Activated CD4-positive, CD25-positive, alpha-beta regulatory T cell treated with anti-CD3 and anti-CD28 coated beads, Interleukin-2, amount 50 U/mL, for 16 hours (primary cell): ENCODE results near the gene PNMA6E.
"Not testable (repeated sequence)": the region's sequence is repeated elsewhere in the genome, so short reads cannot be mapped to it uniquely, and the experiment has no call there.

ENCODE experiments used
- DNase-seq: peaks from one replicate; pipeline ENCODE4 v3.0.0-alpha.2; 2020; ENCODE audit warnings: low read depth, low spot score

PNMA6E gene

DNA sequence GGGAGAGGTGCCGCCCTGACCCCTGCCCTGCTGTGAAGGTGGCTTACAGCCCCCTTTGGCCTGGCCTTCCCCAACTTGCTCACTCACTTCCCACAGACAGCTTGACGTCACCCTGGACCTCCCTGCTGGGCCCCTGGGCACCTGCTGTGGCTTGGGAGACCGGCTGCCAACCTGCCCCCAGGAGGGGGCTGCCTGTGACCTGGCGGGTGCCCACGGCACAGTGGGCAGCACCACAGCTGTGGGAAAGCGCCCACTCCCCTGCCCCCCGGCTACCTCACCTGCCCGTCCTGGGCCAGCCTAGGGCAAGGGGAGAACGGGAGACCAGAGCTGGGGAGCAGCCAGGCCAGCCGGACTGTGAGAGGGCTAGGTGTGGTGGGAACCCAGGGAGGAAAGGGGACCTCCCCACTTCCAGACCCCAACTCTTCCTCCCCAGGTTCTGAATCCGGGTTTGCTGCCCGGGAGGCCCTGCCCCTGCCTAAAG lies 7.8 kb upstream of the PNMA6E start:
- DNase-seq, result no peak

DNA sequence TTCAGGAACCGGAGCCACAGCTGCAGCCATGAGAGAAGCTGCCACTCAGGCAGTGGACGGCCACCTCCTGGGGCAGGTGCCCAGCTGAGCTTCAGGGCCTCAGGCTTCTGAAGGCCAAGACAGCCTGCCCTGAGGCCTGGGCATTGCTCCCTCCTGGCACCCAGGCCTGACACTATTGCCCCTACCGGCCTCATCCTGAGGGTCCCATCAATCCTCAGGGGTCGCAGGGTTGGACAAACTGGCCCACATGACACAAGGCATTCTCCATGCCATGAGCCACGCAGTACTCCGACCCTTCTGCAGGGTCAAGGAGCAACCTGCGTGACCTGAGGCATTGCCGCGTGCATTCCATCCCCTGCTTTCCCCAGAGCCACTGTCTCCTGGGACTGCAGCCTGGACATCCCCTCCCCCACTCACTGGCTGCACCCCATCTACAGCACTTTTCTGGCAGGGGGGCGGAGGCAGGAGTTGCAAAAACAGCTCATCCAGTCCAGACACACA lies 7.1 kb upstream of the PNMA6E start:
- DNase-seq, result no peak

DNA sequence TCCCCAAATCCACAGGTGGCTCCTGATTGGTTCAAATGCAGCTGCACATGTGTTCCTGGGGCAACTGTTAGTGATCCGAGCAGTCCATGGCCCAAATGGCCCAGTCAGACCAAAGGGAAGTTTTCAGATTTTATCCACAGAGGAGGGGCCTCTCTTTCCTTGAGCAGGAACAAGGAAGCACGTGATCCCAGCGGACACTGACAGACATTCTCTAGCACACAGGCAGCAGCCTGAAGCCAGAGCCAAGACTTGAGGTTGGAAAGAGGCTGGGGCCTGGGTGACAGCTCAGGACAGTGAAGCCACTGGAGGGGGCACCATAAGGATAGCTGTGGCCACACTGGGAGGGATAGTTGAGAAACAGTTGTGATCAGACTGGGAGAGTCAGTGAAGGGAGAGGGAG lies 6.6 kb upstream of the PNMA6E start:
- no peak for DNase-seq

DNA sequence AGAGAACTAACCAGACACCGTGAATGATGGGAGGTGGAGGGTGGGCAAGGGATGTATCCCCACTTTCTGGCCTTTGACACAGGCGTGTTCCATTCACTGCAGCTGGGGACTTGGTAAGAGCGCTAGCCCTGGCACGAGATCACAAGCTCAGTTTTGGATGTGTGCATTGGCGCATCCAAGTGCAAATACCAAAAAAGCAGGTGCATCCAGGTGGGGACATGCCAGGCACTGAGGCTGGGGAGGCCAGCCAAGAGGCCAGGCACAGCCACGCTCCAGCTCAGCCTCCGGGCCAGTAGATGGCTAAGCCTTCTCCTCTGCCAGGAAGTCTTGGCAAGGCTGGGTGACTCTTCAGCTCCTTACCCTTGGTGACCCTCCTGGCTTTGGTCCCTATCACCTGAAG lies 5.8 kb upstream of the PNMA6E start:
- no peak for DNase-seq

DNA sequence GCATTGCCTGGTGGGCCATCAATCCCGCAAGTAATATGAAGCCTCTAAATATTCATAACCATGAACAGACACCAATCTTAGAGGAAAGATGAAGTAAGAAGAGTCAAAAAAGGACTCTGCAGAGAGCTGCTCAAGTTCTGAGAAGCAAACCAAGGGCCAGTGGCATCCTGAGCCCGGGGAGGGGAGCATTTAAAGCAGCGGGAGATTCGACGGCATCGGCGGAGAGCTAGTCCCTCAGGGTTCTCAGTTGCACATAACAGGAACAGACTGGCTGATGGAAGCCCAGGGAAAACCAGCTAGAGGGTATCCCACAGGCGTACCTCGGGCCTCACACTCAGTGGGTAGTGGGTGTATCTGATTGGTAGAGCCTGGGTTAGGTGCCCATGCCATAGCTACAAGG lies 4.9 kb upstream of the PNMA6E start:
- DNase-seq, result no peak

DNA sequence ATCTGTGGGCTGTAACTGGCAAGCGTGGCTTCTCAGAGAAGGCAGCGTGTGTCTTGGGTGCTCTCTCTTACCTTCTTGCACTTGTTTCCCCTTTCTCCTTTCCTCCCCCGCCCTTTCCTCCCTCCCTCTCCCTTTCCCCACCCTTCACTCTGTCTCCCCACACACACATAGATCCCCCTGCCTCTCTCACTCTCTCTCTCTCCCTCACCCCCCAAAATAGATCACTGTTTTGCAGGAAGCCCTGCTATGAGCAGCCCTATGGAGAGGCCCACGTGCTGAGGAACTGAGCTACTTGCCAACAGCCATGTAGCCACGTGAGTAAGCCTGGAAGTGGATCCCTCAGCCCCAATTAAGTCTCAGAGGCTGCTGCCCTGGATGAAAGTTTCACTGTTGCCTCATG lies 4.3 kb upstream of the PNMA6E start:
- DNase-seq, result no peak

DNA sequence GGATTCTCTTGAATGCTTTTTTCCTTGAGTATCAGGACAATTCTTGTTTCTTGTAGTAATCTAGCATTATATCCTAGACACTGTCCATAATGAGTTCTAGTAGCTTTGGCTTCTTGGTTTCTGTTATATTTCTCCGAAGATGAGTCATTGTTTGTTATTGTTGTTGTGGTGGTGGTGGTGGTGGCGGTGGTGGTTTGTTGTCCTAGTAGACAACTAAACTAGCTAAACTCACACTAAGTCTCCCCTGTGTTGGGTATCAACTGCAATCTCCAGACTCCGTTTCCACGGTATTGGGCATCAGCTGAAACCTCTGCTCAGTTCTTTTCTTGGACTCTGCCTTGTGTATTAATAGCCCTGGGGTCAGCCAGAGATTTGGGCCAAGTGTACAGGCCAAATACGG lies 3.2 kb upstream of the PNMA6E start:
- DNase-seq, result not testable (repeated sequence)

DNA sequence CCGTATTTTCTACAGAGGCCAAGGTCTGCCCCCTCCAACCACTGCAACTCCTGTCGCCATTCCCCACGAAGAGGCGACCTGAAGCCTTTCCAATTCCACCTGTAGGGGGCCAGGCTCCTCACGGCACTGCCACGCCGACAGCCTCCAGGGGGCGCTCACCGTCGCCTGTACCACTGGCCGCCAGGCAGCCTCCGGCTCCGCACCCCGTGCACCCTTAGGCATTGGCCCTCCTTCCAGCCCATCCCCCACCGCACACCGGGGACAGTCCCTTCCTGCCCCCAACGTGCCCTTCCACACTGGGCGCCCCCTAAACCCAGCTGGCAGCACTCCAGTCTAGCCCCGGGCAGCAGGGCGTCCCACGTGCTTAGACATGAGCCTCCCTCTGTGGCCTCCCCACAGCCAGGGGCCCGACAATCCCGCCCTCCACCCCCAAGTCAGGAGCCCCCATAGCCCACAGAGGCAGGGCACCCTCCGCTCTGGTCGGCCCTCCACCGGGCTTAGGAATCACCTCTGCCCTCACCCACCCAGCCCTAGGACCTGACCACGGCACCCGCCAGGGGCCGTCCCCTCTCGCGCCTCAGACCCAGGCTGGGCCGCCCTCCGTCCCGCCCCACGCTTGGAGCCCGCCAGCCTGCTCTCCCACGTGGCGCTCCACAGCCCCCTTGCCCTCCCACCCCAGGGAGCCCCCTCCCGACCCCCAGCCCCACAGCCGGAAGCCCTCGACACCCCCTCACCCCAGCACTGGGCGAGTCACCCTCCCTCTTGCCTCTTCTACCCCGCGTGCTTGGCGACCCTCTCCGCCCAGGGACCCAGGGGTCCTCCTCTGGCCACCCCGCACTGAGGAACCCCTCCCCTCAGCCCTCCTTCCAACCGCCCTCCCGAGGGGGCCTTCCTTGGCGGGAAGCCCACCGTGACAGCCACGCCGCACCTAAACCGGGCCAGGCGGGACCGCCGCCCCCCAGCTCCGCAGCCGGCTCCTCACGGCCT lies 711 bp downstream of the PNMA6E start:
- DNase-seq, result peak; percentile 9

DNA sequence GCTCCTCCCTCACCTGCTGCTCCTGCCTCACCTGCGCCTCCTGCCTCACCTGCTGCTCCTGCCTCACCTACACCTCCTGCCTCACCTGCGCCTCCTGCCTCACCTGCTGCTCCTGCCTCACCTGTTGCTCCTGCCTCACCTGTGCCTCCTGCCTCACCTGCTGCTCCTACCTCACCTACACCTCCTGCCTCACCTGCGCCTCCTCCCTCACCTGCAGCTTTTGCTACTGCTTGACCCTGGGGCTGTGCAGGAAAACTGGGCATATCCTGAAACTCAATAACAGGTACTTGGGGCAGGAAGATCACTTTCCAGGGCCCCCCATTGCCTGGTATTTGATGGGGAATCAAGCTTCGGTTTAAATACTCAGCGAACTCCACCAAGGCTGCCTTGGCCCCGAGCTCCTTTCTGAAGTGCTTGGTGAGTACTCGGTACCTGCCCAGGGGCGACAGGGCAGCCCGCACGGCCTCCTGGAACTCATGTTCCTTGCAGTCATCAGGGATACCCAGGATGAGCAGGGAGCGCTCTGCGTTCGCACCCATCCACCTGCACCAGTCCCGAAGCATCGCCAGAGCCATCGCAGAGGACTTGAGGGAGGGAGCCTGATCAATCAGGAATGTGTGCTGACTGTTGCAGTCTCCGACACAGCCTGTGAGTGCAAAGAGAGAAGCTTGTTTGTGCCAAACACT lies 2.7 kb downstream of the PNMA6E start:
- DNase-seq, result no peak

DNA sequence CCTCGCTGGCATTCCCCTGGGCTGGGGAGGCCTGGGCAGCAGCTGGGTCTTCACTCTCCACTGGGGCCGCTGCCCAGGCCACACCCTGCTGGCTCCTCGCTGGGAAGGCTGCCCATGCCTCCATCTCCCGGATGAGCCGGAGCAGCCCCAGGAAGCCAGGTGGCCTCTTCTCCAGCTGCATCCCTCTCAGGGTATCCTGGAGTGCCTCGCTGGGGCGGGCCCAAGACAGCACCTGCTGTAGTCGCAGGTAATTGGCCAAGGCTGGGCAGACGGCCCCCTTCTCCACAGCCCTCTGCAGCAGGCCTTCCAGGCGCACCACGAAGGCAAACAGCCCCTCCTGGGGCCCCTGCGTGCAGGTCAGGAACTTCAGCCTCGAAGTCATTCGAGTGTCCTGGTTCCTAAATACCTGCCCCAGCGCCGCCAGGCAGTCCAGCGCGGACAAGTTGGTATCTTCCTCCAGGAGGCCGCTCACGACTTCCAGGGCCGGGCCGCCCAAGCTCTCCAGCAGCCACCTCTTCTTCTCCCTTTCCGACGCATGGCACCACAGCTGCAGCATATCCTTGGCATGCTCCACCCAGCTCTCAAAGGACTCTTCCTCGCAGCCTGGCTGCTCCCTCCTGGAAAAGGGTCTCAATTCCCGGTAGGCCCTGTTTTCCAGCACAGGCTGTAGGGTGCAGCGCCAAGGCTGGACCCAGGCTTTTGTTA lies 3.7 kb downstream of the PNMA6E start:
- DNase-seq, result no peak

DNA sequence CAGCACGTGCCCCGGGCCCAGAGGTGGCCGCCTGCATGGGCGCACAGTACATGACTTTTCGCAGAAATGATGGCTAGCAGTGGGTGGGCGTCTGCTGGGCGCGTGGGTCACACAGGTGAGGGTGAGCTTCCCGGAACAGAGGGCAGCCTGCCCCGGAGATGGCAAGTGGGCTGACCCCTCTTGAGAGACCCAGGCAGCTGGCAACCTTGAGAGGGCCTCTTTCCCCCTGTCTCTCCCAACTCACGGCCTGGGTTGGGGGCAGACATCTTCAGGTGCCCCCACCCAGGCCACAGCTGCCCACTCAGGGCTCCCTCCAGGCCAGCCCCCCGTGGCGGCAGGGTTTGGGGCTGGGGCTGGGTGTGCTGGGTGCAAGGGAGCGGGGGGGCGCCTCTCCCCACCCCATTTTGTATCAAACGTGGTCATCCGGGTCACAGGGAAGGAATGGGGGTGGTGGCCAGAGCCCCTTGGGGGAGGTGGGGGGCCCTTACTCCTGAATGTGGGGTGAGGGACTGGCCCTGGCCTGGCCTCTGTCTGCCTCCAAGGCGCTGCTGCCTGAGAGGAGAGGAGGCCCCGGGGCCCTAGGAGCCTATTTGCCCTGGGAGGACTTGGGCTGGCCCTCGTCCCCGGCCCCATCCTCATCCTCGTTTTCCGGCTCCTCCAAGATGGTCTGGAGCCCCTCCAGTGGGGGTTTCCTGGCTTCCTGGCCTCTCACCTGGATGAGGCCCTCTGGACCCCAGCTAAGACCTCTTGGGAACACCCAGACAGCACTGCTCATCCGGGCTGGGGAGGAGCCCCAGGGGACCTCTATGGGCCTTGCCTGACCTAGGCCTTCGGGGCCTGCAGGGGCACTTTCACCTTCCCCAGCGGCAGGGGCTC lies 4.6 kb downstream of the PNMA6E start:
- DNase-seq, result no peak

DNA sequence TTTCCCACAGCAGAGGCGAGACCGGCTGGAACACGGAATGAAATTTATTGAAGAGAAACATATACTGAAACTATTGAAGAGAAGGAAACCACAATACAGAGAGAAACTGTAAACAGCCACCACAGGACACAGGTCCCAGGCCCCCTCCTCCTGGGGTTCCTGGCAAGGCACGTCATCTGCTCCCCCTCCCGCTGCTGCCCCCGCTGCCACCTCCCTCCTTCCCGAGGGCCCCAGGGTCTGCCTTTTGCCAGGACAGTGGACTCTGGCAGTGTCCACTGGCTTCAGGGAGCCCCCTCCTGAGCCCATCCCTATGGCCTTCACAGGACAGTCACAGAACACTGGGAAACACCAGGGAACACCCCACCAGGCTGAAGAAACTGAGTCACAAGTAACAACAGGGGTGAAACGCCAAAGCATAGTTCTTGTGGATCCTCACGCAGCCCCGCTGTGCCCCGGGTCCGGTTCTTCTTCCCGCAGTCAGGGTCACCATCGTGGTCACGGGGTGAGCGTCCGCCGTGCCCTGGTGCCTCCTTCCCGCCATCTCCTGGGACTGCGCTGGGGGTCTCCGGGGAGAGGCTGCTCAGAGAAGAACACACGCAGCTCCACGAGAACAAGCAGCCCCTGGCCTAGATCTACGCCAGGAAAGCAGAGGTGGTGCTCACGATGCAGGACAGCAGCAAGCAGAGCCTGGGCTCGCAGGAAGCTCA lies 5.4 kb downstream of the PNMA6E start:
- DNase-seq, result no peak

DNA sequence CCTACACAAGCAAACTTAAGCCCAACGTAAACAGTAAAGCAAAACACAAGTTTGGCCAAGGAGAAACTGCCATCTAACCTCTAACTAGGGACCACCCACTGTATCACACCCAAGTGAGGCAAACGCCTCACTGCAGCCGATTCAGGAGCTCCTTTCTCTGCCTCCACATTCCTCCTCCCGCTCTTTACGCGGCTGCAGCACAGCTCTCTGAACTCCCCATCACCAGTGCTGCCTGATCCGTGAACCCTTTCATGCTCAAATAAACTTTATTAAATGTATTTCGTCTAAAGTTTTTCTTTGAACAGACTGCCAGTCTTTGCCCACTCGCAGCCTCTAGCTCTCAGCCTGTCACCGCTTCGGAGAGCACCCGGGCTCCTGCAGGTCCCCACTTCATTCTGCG lies 6.5 kb downstream of the PNMA6E start:
- no peak for DNase-seq

DNA sequence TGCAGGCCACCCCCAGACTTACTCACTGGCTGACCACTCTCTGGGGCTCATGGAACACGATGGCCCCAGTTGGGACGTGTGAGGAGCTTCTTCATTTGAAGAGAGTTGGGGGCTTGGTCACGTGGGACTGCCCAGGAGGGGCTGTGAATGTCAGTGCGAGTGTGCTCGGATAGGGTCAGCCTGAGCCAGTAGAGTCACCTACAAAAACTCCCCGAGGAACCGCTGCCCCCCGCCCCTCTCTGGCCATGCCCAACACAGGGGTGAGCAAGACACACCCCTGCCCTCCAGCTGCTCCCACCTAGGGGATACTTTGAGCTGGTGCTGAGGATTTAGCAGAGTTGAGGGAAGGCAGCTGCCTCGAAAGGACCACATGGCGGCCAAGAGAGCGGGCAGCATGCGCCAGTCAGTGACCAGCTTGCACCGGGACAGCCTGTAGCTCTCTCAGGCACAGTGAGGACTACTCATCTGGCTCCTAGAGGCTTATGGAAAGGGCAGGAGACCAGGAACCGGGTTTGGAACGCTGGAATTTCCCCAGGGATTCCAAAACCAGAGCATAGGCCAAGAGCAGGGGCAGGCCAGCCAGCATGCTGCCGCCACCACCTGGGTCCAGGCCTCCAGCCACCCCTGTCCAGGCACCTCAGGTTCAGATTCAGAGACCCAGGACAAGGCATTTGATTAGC lies 8.4 kb downstream of the PNMA6E start:
- DNase-seq, result no peak

DNA sequence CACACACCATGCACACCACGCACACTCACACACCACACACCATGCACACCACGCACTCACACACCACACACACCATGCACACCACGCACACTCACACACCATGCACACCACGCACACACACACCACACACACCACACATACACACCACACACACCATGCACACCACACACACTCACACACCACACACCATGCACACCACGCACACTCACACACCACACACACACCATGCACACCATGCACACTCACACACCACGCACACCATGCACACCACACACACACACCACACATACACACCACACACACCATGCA lies 11.7 kb downstream of the PNMA6E start:
- not testable (repeated sequence) for DNase-seq

DNA sequence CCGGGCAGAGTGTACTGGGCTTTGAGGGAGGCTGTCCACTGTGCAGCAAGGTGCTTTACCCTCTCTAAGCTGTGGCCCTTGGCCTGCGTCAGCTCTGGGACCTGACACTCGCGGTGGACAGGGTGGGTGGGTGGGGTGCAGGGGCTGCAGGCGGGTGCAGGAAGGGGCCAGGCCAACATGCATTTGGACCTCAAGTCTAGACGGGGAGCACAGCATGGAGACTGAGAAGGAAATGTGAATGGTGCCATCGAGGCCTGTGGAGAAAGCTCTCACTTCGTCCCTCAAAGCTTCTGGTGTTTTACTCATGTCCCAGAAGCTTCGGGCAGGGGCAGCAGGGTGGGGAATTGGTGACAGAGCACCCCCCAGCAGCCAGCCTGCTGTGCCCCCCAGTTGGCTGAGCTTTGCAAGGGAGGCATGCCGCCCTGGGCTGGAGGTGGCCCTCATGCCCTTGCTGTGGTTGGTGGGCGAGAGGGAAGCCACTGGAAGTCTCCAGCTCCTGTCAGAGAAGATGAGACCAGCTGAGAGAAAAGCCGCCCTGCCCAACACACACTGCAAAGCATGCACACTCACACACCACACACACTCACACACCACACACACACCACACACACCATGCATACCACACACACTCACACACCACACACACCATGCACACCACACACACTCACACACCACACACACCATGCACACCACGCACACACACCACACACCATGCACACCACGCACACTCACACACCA lies 12.3 kb downstream of the PNMA6E start:
- DNase-seq, result no peak

DNA sequence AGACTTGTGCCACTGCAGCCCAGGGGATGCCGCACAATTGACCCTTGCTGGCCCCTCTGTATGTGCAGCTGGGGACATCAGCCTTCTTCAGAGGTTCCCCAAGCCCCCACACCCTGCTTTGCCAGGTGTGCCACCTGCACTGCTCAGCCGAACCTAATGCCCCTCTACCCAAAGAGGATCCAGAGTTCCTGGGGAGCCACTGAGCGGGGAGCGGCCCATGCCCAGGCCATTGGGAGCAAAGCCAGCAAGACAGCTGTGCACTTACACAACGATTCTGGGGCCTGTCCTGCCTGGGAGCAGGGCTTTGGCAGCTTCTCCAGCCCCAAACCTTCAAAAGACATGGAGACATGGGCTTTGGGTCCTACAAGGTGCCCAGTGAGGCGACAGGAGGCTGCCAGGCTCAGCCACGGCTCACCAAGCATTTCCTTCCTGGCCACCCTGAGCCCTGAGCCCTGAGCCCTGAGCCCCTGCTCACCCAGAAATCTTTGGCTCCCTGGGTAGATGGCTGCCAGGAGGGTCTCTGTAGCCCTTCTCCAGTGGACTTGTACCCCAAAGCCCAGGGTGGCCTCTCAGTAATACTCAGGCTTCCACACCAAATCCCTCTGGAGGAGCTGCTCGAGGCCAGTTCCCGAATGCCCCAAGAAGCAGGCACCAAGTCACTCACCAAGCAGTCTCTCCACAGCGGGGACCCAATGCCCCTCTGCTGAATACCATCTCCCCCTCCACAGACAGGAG lies 13.0 kb downstream of the PNMA6E start:
- DNase-seq, result no peak

DNA sequence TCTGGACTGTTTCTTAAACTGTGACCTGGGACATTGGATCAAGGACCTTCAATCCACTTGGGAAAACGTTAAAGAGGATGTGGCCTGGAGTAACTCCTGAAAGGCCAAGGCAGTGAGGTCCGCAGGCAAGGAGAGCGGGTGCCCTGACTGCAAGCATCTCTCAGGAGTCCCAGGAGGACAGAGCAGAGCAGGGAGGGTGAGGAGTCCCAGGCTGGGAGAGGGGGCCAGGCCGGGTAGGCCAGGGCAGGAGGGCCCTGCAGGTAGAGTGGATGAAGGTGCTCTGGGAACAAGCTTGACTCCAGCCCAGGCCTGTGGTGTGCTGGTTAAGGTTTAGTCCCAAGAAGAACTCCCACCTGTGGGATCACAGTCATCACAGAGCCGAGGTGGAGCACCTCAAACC lies 13.8 kb downstream of the PNMA6E start:
- no peak for DNase-seq

DNA sequence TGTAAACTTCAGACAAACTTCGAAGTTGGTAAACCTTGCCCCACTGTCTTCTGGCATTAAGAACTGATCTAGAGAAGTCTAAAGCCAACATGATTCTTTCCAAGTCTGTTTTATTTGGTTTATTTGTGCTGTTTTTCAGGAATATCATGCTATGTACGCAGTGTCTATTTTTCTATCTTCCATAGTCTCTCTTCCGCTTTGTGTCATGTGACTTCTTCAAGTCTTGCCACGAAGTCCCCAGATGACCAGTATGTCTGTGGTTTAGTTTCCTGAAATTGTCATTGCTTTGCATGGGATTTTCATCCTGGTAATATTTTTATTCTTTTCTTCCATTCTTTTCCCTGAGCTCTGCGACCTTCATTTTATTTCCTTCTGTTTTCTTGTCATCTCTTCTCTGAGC lies 15.1 kb downstream of the PNMA6E start:
- no peak for DNase-seq
